PFSK-1 (cell line): ENCODE results near the gene HAUS5.

ENCODE experiments used
- FOXP2 ChIP-seq: optimal IDR thresholded peaks from 2 replicates; pipeline ENCODE3; 2011; ENCODE audit warnings: borderline replicate concordance, control low read depth, inconsistent platforms; ENCODE audit not compliant: insufficient read depth; ENCODE audit errors: extremely low read length, extremely low read depth
- POLR2AphosphoS5 ChIP-seq: IDR thresholded peaks from 2 replicates; pipeline ENCODE4 v1.6.1; 2012; ENCODE audit warnings: low read depth, mild to moderate bottlenecking, control low read depth, low read length, moderate library complexity
- REST ChIP-seq, 2 experiments: IDR thresholded peaks; 2 replicates each; pipeline versions ENCODE4 v1.6.1 to v1.8.0; 2011 to 2012; ENCODE audit warnings: low read depth in 2 of 2, low read length in 2 of 2, control low read depth in 1 of 2, inconsistent platforms in 1 of 2, mild to moderate bottlenecking in 1 of 2, moderate library complexity in 1 of 2; ENCODE audit not compliant: insufficient read depth in 1 of 2
- SIN3A ChIP-seq: IDR thresholded peaks from 2 replicates; pipeline ENCODE4 v1.6.1; 2012; ENCODE audit warnings: mild to moderate bottlenecking, low read length, moderate library complexity, borderline replicate concordance; ENCODE audit not compliant: insufficient read depth
- TAF1 ChIP-seq: IDR thresholded peaks from 2 replicates; pipeline ENCODE4 v1.6.1; 2012; ENCODE audit warnings: low read length, control low read depth, borderline replicate concordance; ENCODE audit not compliant: insufficient read depth

Gene HAUS5

GRCh38 chr19:35641515-35642151 lies 29.1 kb downstream of the HAUS5 start, which contains the start of gene ETV2:
TSS of gene ETV2 (plus strand) at chr19:35641745. CDS start at chr19:35642461, 716 bp downstream.
- no peak for TF ChIP-seq REST (IDR thresholded peaks at IDR 0.05; ENCODE audit: insufficient read depth in 1 of 2, low read depth in 2 of 2, low read length in 2 of 2)
- TF ChIP-seq FOXP2 = peak; percentile 25

- no peak for TF ChIP-seq SIN3A
- TF ChIP-seq POLR2AphosphoS5 = no peak
- TF ChIP-seq REST (IDR thresholded peaks at IDR 0.05; ENCODE audit: insufficient read depth in 1 of 2, low read depth in 2 of 2, low read length in 2 of 2) = no peak
- no peak for TF ChIP-seq FOXP2
- TF ChIP-seq TAF1 = no peak
Observed at GRCh38 chr19:35642312-35642711, 29.8 kb downstream of the HAUS5 start.

- TF ChIP-seq REST (IDR thresholded peaks at IDR 0.05; ENCODE audit: insufficient read depth in 1 of 2, low read depth in 2 of 2, low read length in 2 of 2) (no peak), POLR2AphosphoS5 (no peak), FOXP2 (no peak), SIN3A (no peak), TAF1 (no peak)
Observed at GRCh38 chr19:35642798-35643254, 30.3 kb downstream of the HAUS5 start.

GRCh38 chr19:35643255-35644205 lies 31.0 kb downstream of the HAUS5 start:
- peak; percentile 64 for TF ChIP-seq POLR2AphosphoS5
- TF ChIP-seq FOXP2 = peak; percentile 42
- no peak for TF ChIP-seq REST (IDR thresholded peaks at IDR 0.05; ENCODE audit: insufficient read depth in 1 of 2, low read depth in 2 of 2, low read length in 2 of 2)
- no peak for TF ChIP-seq SIN3A
- TF ChIP-seq TAF1 = peak; percentile 73; the same call in 1 of the 2 replicates
